Muscle layer of colon (tissue), 2 donors: ENCODE data around the gene SIGLEC1.

Experiments
- H3K27ac ChIP-seq: one replicate; pipeline ENCODE4 v1.7.0; 2013; ENCODE audit warnings: low read depth, mild to moderate bottlenecking, low read length, moderate library complexity
- H3K27me3 ChIP-seq, 2 donors: one replicate each; pipeline ENCODE4 v1.7.0; 2013; ENCODE audit warnings: low read length in 2 of 2, mild to moderate bottlenecking in 2 of 2; ENCODE audit not compliant: insufficient read depth in 2 of 2, control insufficient read depth in 1 of 2
- H3K36me3 ChIP-seq: one replicate; pipeline ENCODE4 v1.7.0; 2013; ENCODE audit warnings: mild to moderate bottlenecking, low read length; ENCODE audit not compliant: insufficient read depth
- H3K4me1 ChIP-seq: one replicate; pipeline ENCODE4 v1.7.0; 2013; ENCODE audit warnings: mild to moderate bottlenecking, low read length; ENCODE audit not compliant: insufficient read depth
- H3K4me3 ChIP-seq, 2 donors: one replicate each; pipeline ENCODE4 v1.7.0; 2013; ENCODE audit warnings: low read length in 2 of 2, low read depth in 1 of 2, mild to moderate bottlenecking in 1 of 2, moderate library complexity in 1 of 2
- H3K9ac ChIP-seq: one replicate; pipeline ENCODE4 v1.7.0; 2013; ENCODE audit warnings: low read length
- H3K9me3 ChIP-seq: one replicate; pipeline ENCODE4 v1.7.0; 2013; ENCODE audit warnings: mild to moderate bottlenecking, low read length
- donor health status: abdominal sarcoma.
- donor health status: Adenocarcinoma of cecum.

SIGLEC1 gene

GRCh38 chr20:3681931-3682781 is 30.2 kb downstream of the SIGLEC1 start, which contains the start of gene ADAM33:
Gene ADAM33, minus strand, starts transcription at chr20:3682010. Its CDS starts 6 bp downstream, at chr20:3682004.
- H3K9ac ChIP-seq: peak within 1 kb of the TSS; percentile 41
- H3K27ac ChIP-seq: peak within 1 kb of the TSS; percentile 79
- H3K4me1 ChIP-seq: peaks cover 48% of the 10 kb centered on the region
- no peaks in the 10 kb centered on the region for H3K27me3 ChIP-seq
- H3K36me3 ChIP-seq: no peaks in the 10 kb centered on the region
- H3K4me3 ChIP-seq: peak within 1 kb of the TSS; percentile 28 to 67
- no peaks in the 10 kb centered on the region for H3K9me3 ChIP-seq

GRCh38 chr20:3681352-3681930 is 31.0 kb downstream of the SIGLEC1 start:
- Histone ChIP-seq H3K4me1 (peaks cover 48% of the 10 kb centered on the region), H3K27ac (peak overlapping the region; percentile 79), H3K9me3 (no peaks in the 10 kb centered on the region), H3K36me3 (no peaks in the 10 kb centered on the region), H3K4me3 (peak overlapping the region; percentile 28 to 67), H3K9ac (peak overlapping the region; percentile 41), H3K27me3 (no peaks in the 10 kb centered on the region)

GRCh38 chr20:3680701-3681351 is 31.6 kb downstream of the SIGLEC1 start:
- H3K9me3 ChIP-seq: no peaks in the 10 kb centered on the region
- peaks cover 47% of the 10 kb centered on the region for H3K4me1 ChIP-seq
- peaks cover 4% of the 10 kb centered on the region for H3K36me3 ChIP-seq
- H3K4me3 ChIP-seq: peak overlapping the region; percentile 28 to 67
- peak overlapping the region; percentile 79 for H3K27ac ChIP-seq
- H3K27me3 ChIP-seq: no peaks in the 10 kb centered on the region
- H3K9ac ChIP-seq: peak overlapping the region; percentile 41

GRCh38 chr20:3679749-3680700 is 32.4 kb downstream of the SIGLEC1 start:
- peaks cover 47% of the 10 kb centered on the region for H3K4me1 ChIP-seq
- peak overlapping the region; percentile 28 to 67 for H3K4me3 ChIP-seq
- peaks cover 12% of the 10 kb centered on the region for H3K36me3 ChIP-seq
- no peaks in the 10 kb centered on the region for H3K27me3 ChIP-seq
- H3K9me3 ChIP-seq: no peaks in the 10 kb centered on the region
- peak overlapping the region; percentile 79 for H3K27ac ChIP-seq
- peak overlapping the region; percentile 41 for H3K9ac ChIP-seq

- no peaks in the 10 kb centered on the region for H3K9me3 ChIP-seq
- H3K4me1 ChIP-seq: peaks cover 47% of the 10 kb centered on the region
- H3K27me3 ChIP-seq: peaks cover 0 to 5% of the 10 kb centered on the region in 2 donors
- H3K4me3 ChIP-seq: peak overlapping the region in 1 of 2 donors; percentile 67
- H3K27ac ChIP-seq: peak overlapping the region; percentile 79
- H3K36me3 ChIP-seq: peaks cover 20% of the 10 kb centered on the region
- peak overlapping the region; percentile 41 for H3K9ac ChIP-seq
Measured at GRCh38 chr20:3678856-3679720, 33.3 kb downstream of the SIGLEC1 start.

- peak overlapping the region; percentile 37 for H3K9ac ChIP-seq
- H3K36me3 ChIP-seq: peaks cover 20% of the 10 kb centered on the region
- peaks cover 47% of the 10 kb centered on the region for H3K4me1 ChIP-seq
- H3K9me3 ChIP-seq: no peaks in the 10 kb centered on the region
- H3K4me3 ChIP-seq: no peak overlapping the region
- H3K27ac ChIP-seq: peak overlapping the region; percentile 79
- H3K27me3 ChIP-seq: peaks cover 0 to 5% of the 10 kb centered on the region in 2 donors
Measured at GRCh38 chr20:3678198-3678597, 34.2 kb downstream of the SIGLEC1 start.

GRCh38 chr20:3677733-3678132 is 34.7 kb downstream of the SIGLEC1 start:
- Histone ChIP-seq H3K36me3 (peaks cover 23% of the 10 kb centered on the region), H3K4me3 (no peak overlapping the region), H3K27me3 (peaks cover 0 to 5% of the 10 kb centered on the region in 2 donors), H3K27ac (peak overlapping the region; percentile 79), H3K9me3 (no peaks in the 10 kb centered on the region), H3K4me1 (peaks cover 47% of the 10 kb centered on the region), H3K9ac (peak overlapping the region; percentile 37)

- Histone ChIP-seq H3K27me3 (peaks cover 0 to 5% of the 10 kb centered on the region in 2 donors), H3K27ac (no peak overlapping the region), H3K9ac (no peak overlapping the region), H3K4me3 (no peak overlapping the region), H3K36me3 (peaks cover 30% of the 10 kb centered on the region), H3K9me3 (no peaks in the 10 kb centered on the region), H3K4me1 (peaks cover 40% of the 10 kb centered on the region)
Measured at GRCh38 chr20:3674995-3675900, 37.2 kb downstream of the SIGLEC1 start.

GRCh38 chr20:3674447-3674846 is 38.0 kb downstream of the SIGLEC1 start:
- Histone ChIP-seq H3K4me1 (peaks cover 40% of the 10 kb centered on the region), H3K27me3 (peaks cover 0 to 5% of the 10 kb centered on the region in 2 donors), H3K9me3 (no peaks in the 10 kb centered on the region), H3K4me3 (no peak overlapping the region), H3K27ac (no peak overlapping the region), H3K9ac (no peak overlapping the region), H3K36me3 (peaks cover 30% of the 10 kb centered on the region)
